Measurements from ENCODE around the gene CCNB1IP1. TPM values are rescaled to one million over a fixed set of nuclear protein-coding genes. Genes with fewer than 3 reads are reported as not detected.
"Not testable (repeated sequence)": the region's sequence is repeated elsewhere in the genome, so short reads cannot be mapped to it uniquely, and the experiment has no call there.

Gene CCNB1IP1
- total and polyA plus RNA-seq, 2 of the 4 experiments (the other 2 are of a cell fraction) = 27.5 to 34.6 TPM

GRCh38 chr14:20274062-20274461 is 59.0 kb downstream of the CCNB1IP1 start:
- H3K18ac ChIP-seq (ENCODE audit: low read depth, low read length) = no peak overlapping the region
- peaks cover 3% of the 10 kb centered on the region; the same call in 1 of the 2 replicates for H3K9me3 ChIP-seq (ENCODE audit: control insufficient read depth, insufficient read depth, low read length)
- dilution Hi-C loops (cut with HindIII; ENCODE audit: low sequenced_read_pairs, unreplicated experiment) (no loop called here), intact Hi-C loops (cut with micrococcal nuclease) (no loop called here), in situ Hi-C loops (cut with MboI; ENCODE audit: low sequenced_read_pairs) (no loop called here)
- H3K14ac ChIP-seq (replicated peaks; ENCODE audit: low read depth, low read length) = no peak overlapping the region
- WGBS, 2 experiments (ENCODE audit: extremely low coverage in 2 of 2, insufficient read length in 1 of 2) = no CpG with 5 or more reads among the region's 2 CpGs
- no peaks in the 10 kb centered on the region for H3K9me1 ChIP-seq (ENCODE audit: insufficient read depth, low read length)
- no peak overlapping the region for H3K9ac ChIP-seq (ENCODE audit: low read depth, low read length)
- no peak overlapping the region for H4K5ac ChIP-seq (ENCODE audit: low read depth, low read length)
- H2BK120ac ChIP-seq (ENCODE audit: low read depth, low read length) = no peak overlapping the region
- no peaks in the 10 kb centered on the region for H4K20me1 ChIP-seq (ENCODE audit: insufficient read depth, low read length)
- no peak overlapping the region for H3K4ac ChIP-seq (ENCODE audit: low read depth, low read length)
- no peak overlapping the region for H2AFZ ChIP-seq (replicated peaks; ENCODE audit: low read length, poor library complexity)
- no peaks in the 10 kb centered on the region for H3K79me1 ChIP-seq (ENCODE audit: low read depth in 1 of 2, low read length in 2 of 2)
- no peak overlapping the region for H3K4me3 ChIP-seq (ENCODE audit: insufficient read depth, low read depth, low read length)
- peaks cover 3% of the 10 kb centered on the region for H3K36me3 ChIP-seq (ENCODE audit: control insufficient read depth, insufficient read depth, low read length)
- no peak overlapping the region for H4K8ac ChIP-seq (ENCODE audit: low read depth in 2 of 2, low read length in 2 of 2)
- no peak overlapping the region for H2BK15ac ChIP-seq (ENCODE audit: low read depth, low read length)
- H2AK9ac ChIP-seq (replicated peaks; ENCODE audit: low read depth, low read length, poor library complexity) = no peak overlapping the region
- POLR2A ChIA-PET (ENCODE audit: unreplicated experiment) = no interaction called here
- H4K91ac ChIP-seq (ENCODE audit: insufficient read depth, low read depth, low read length) = no peak overlapping the region
- no peak overlapping the region for H2AK5ac ChIP-seq (ENCODE audit: low read depth, low read length)
- no peaks in the 10 kb centered on the region for H3K27me3 ChIP-seq (ENCODE audit: control insufficient read depth, insufficient read depth, low read length)
- H3K23ac ChIP-seq (ENCODE audit: low read depth, low read length) = no peak overlapping the region
- no peak overlapping the region for H2BK20ac ChIP-seq (ENCODE audit: low read depth, low read length)
- no peak for TF ChIP-seq RCOR1 (IDR thresholded peaks at IDR 0.05; ENCODE audit: insufficient replicate concordance, low read length)
- no peak overlapping the region for H3K56ac ChIP-seq (ENCODE audit: extremely low read depth, insufficient read depth, low read length)
- BruUV-seq (replicated peaks) = no TSS peak
- CTCF ChIA-PET = no interaction called here
- no peak overlapping the region for H2BK5ac ChIP-seq (ENCODE audit: low read depth, low read length, poor library complexity, severe bottlenecking)
- H3K4me2 ChIP-seq (ENCODE audit: low read depth, low read length) = no peak overlapping the region
- H3K4me1 ChIP-seq (ENCODE audit: control insufficient read depth, insufficient read depth, low read length) = no peaks in the 10 kb centered on the region
- ATAC-seq (ENCODE audit: low read depth) = no peak
- DNase-seq = no peak
- H3K27ac ChIP-seq (ENCODE audit: insufficient read depth, low read length) = no peak overlapping the region

GRCh38 chr14:20264361-20264760 is 68.7 kb downstream of the CCNB1IP1 start:
- H3K9ac ChIP-seq (ENCODE audit: low read depth, low read length); H2AFZ ChIP-seq (replicated peaks; ENCODE audit: low read length, poor library complexity); H4K20me1 ChIP-seq (ENCODE audit: insufficient read depth, low read length); H3K4me3 ChIP-seq (ENCODE audit: insufficient read depth, low read depth, low read length); BruUV-seq (replicated peaks); H3K4me2 ChIP-seq (ENCODE audit: low read depth, low read length); H2BK15ac ChIP-seq (ENCODE audit: low read depth, low read length); H2AK9ac ChIP-seq (replicated peaks; ENCODE audit: low read depth, low read length, poor library complexity); in situ Hi-C loops (cut with MboI; ENCODE audit: low sequenced_read_pairs); intact Hi-C loops (cut with micrococcal nuclease); H3K27me3 ChIP-seq (ENCODE audit: control insufficient read depth, insufficient read depth, low read length); H3K56ac ChIP-seq (ENCODE audit: extremely low read depth, insufficient read depth, low read length); H3K9me3 ChIP-seq (ENCODE audit: control insufficient read depth, insufficient read depth, low read length); dilution Hi-C loops (cut with HindIII; ENCODE audit: low sequenced_read_pairs, unreplicated experiment); H3K9me1 ChIP-seq (ENCODE audit: insufficient read depth, low read length); H4K5ac ChIP-seq (ENCODE audit: low read depth, low read length); H3K4me1 ChIP-seq (ENCODE audit: control insufficient read depth, insufficient read depth, low read length); H3K4ac ChIP-seq (ENCODE audit: low read depth, low read length); H4K8ac ChIP-seq (ENCODE audit: low read depth in 2 of 2, low read length in 2 of 2); H2BK5ac ChIP-seq (ENCODE audit: low read depth, low read length, poor library complexity, severe bottlenecking); H3K18ac ChIP-seq (ENCODE audit: low read depth, low read length); H3K36me3 ChIP-seq (ENCODE audit: control insufficient read depth, insufficient read depth, low read length); H3K79me1 ChIP-seq (ENCODE audit: low read depth in 1 of 2, low read length in 2 of 2); H2BK120ac ChIP-seq (ENCODE audit: low read depth, low read length); H2AK5ac ChIP-seq (ENCODE audit: low read depth, low read length); ATAC-seq (ENCODE audit: low read depth); POLR2A ChIA-PET (ENCODE audit: unreplicated experiment); DNase-seq; H2BK20ac ChIP-seq (ENCODE audit: low read depth, low read length); H4K91ac ChIP-seq (ENCODE audit: insufficient read depth, low read depth, low read length); CTCF ChIA-PET; H3K23ac ChIP-seq (ENCODE audit: low read depth, low read length); H3K14ac ChIP-seq (replicated peaks; ENCODE audit: low read depth, low read length); H3K27ac ChIP-seq (ENCODE audit: insufficient read depth, low read length): not testable (repeated sequence)
- no CpG with 5 or more reads among the region's 5 CpGs for WGBS, 2 experiments (ENCODE audit: extremely low coverage in 2 of 2, insufficient read length in 1 of 2)

All from IMR-90 (cell line).